Thyroid gland (tissue), 4 donors: ENCODE results near the gene ZNF160. TPM values are rescaled to one million over a fixed set of nuclear protein-coding genes. Genes with fewer than 3 reads are reported as not detected.
A peak's percentile ranks its signal among the peaks of the same experiment; 100 is the strongest.
"Not testable (repeated sequence)": the region's sequence is repeated elsewhere in the genome, so short reads cannot be mapped to it uniquely, and the experiment has no call there.

Source experiments
- DNase-seq, 2 donors: peaks; one replicate each; pipeline ENCODE4 v3.0.0-alpha.2; 2019
- H3K27ac ChIP-seq, 3 donors: fragments of 200-600 bp; sonication (generic); 1 replicate in 2 of 3; 2 replicates in 1 of 3; pipeline ENCODE4 v1.5.1; 2016 to 2019; ENCODE audit warnings: mild to moderate bottlenecking in 1 of 3, moderate library complexity in 1 of 3
- H3K27me3 ChIP-seq: fragments of 200-600 bp; sonication (generic); one replicate; pipeline ENCODE4 v1.5.1; 2019
- H3K36me3 ChIP-seq, 2 donors: fragments of 200-600 bp; sonication (generic); one replicate each; pipeline ENCODE4 v1.5.1; 2016 to 2019
- H3K4me1 ChIP-seq, 2 donors: fragments of 200-600 bp; sonication (generic); one replicate each; pipeline ENCODE4 v1.5.1; 2017 to 2019
- H3K4me3 ChIP-seq, 3 donors: fragments of 200-600 bp; sonication (generic); replicated peaks in 1 of 3; 1 replicate in 2 of 3; 2 replicates in 1 of 3; pipeline ENCODE4 v1.5.1; 2016; ENCODE audit warnings: mild to moderate bottlenecking in 1 of 3
- H3K9me3 ChIP-seq: fragments of 200-600 bp; sonication (generic); one replicate; pipeline ENCODE4 v1.5.1; 2017
- POLR2A ChIP-seq, 2 donors: fragments of 450-650 bp; IDR thresholded peaks; one replicate each; pipeline ENCODE4 v1.6.1; 2017; ENCODE audit warnings: antibody characterized with exemption in 2 of 2, mild to moderate bottlenecking in 2 of 2, moderate library complexity in 1 of 2
- WGBS, 2 donors: methylation state at CpG; one replicate each; pipeline ENCODE4 v1.1.5; 2017; 5-methylcytosine and 5-hydroxymethylcytosine counted together
- intact Hi-C: fragments of 100-400 bp; cut with DNase I; formaldehyde crosslinking; loops from one replicate; pipeline ENCODE4 v1.15.1; 2023
- total RNA-seq, 4 donors: library from RNA; depleted of rRNA; stranded (reverse); fragments of >200 nt; gene quantifications; one replicate each; pipeline ENCODE4 v1.2.3, GENCODE V29; 2016
- TF ChIP-seq, protein P1 (sequence below), 6 experiments: fragments of 200-600 bp in 3 of 6; fragments of 450-650 bp in 3 of 6; sonication (generic) in 3 of 6; IDR thresholded peaks; one replicate each; pipeline ENCODE4 v1.5.1; 2016 to 2019; ENCODE audit warnings: antibody characterized with exemption in 6 of 6, mild to moderate bottlenecking in 2 of 6, inconsistent platforms in 1 of 6, moderate library complexity in 1 of 6

ZNF160 gene
- total RNA-seq, 4 donors from 2014 or later: 61.0 to 109 (median 81.4) TPM

DNA sequence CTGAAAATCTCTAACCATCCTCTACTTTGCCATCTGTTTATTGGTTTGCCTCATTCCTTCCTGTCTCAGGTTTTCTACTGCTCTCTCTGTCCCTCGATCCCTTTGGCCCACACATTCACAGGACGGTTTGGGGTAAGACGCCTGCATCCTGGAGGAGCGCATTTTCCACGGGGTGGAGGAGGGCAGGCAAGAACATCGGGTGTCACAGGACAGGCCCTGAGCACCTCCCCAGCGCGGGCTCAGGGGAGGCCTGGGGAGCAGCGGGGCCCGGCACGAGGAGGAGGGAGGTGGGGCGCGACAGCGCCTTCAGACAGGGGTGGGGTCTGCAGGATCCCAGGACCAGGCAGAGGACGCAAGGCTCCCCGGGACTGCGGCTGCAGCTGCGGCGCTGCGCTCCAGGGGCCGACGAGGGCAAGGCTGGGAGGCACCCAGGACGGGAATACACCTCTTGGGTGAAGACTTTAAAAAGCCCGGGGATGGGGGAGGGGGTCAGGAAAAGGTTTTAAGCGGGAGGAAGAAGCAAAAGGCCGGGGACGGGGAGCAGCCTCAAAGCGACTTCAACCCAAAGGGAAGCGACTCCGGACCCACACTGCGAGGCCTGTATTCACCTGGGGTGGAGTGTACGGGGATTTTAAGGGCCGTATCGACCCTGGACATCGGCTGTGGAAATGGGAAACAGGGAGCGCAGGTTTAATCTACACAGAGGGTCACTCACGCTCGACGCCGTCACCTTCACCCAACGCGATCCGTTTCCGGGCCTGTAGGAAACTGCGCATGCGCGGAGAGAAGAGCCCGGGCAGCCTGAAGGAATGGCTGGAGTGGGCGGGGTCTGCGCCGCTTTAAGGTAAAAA, 29.1 kb upstream of the ZNF160 start, which contains the start of gene ZNF415:
Gene ZNF415 (minus strand): TSS at position 770 of the 851 bp plus-strand sequence. CDS start 10,234 bp downstream, outside the sequence.
- intact Hi-C loops: no loop called here
- Histone ChIP-seq H3K4me3 (peak within 1 kb of the TSS; percentile 46 to 67 (median 47)), H3K9me3 (no peaks in the 10 kb centered on the region), H3K4me1 (peaks cover 10 to 15% of the 10 kb centered on the region in 2 donors), H3K36me3 (no peaks in the 10 kb centered on the region), H3K27me3 (no peaks in the 10 kb centered on the region), H3K27ac (peak within 1 kb of the TSS; percentile 51 to 74 (median 56))
- 1 to 4% methylated on average over 39 to 50 of the region's 51 CpGs for WGBS, 2 donors
- TF ChIP-seq, protein P1, sequence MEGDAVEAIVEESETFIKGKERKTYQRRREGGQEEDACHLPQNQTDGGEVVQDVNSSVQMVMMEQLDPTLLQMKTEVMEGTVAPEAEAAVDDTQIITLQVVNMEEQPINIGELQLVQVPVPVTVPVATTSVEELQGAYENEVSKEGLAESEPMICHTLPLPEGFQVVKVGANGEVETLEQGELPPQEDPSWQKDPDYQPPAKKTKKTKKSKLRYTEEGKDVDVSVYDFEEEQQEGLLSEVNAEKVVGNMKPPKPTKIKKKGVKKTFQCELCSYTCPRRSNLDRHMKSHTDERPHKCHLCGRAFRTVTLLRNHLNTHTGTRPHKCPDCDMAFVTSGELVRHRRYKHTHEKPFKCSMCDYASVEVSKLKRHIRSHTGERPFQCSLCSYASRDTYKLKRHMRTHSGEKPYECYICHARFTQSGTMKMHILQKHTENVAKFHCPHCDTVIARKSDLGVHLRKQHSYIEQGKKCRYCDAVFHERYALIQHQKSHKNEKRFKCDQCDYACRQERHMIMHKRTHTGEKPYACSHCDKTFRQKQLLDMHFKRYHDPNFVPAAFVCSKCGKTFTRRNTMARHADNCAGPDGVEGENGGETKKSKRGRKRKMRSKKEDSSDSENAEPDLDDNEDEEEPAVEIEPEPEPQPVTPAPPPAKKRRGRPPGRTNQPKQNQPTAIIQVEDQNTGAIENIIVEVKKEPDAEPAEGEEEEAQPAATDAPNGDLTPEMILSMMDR (IDR thresholded peaks at IDR 0.05): no peak
- peak in 1 of 2 donors; percentile 69 for TF ChIP-seq POLR2A (IDR thresholded peaks at IDR 0.05)
- DNase-seq: peak; percentile 88 to 91

DNA sequence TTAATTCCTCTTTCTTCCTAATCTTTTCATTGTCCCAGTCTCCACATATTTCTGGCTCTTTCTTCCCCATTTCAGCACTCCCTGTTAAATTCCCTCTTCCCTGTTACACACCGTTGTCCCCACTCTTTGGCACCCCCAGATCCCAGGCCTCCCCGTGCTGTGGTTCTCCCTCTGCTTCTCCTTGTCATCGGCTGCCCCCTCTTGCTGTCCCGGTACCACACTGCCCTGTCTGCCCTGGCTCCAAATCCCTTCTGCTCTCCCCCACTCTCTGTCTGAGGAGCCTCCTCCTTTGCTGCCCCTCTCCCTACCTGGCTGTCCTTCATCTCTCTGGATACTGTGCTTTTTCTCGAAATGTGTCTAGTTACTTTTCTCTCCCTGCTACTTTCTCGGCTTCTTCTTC, 28.5 kb upstream of the ZNF160 start:
- Histone ChIP-seq H3K36me3 (no peaks in the 10 kb centered on the region), H3K4me1 (peaks cover 10 to 15% of the 10 kb centered on the region in 2 donors), H3K4me3 (peak overlapping the region in 1 of 3 donors; percentile 67), H3K27me3 (no peaks in the 10 kb centered on the region), H3K9me3 (no peaks in the 10 kb centered on the region), H3K27ac (no peak overlapping the region)
- WGBS, 2 donors: 39 to 56% methylated on average over 6 of the region's 6 CpGs
- TF ChIP-seq POLR2A (IDR thresholded peaks at IDR 0.05): no peak
- TF ChIP-seq, protein P1 (IDR thresholded peaks at IDR 0.05): no peak
- intact Hi-C loops: no loop called here
- DNase-seq: no peak

DNA sequence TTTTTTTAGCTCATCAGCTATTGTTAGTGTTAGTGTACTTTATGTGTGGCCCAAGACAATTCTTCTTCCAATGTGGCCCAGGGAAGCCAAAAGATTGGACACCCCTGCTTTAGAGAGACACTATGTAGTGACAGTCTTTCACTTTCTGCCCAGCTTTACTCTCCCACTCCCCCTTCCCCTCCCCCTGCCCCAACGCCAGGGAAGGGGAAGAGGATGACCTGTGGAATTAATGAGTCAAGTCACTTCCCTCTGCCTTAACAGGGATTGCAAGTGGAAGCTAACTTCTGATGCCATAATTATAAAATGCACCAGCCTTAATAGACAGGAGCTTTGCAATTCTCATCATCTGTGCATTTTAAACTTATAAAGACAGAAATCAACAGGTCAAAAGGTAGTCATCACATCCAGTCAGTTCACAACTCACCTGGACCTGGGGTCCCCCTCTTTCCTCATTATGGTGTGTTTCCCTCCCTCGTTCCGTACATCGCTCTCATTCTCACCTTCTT, 27.9 kb upstream of the ZNF160 start:
- Histone ChIP-seq H3K9me3 (no peaks in the 10 kb centered on the region), H3K36me3 (no peaks in the 10 kb centered on the region), H3K4me3 (no peak overlapping the region), H3K27ac (no peak overlapping the region), H3K4me1 (peaks cover 10 to 15% of the 10 kb centered on the region in 2 donors), H3K27me3 (no peaks in the 10 kb centered on the region)
- TF ChIP-seq POLR2A (IDR thresholded peaks at IDR 0.05): no peak
- TF ChIP-seq, protein P1 (IDR thresholded peaks at IDR 0.05): no peak
- intact Hi-C loops: no loop called here
- WGBS, 2 donors: 79 to 85% methylated on average over 4 of the region's 4 CpGs
- no peak for DNase-seq

DNA sequence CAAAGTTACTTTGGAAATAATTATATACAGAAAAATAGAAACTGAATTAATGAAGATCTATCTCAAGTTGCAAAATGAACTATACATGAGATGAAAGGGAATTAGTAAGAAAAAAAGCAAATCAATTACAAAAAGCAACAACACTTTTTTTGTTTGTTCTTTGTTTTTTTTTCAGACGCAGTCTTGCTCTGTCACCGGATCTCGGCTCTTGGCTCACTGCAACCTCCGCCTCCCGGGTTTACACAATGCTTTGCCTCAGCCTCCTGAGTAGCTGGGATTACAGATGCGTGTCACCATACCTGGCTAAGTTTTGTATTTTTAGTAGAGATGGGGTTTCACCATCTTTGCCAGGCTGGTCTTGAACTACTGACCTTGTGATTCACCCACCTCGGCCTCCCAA, 27.3 kb upstream of the ZNF160 start:
- peak; percentile 55 to 69 for DNase-seq
- H3K36me3 ChIP-seq: no peaks in the 10 kb centered on the region
- no peaks in the 10 kb centered on the region for H3K9me3 ChIP-seq
- intact Hi-C loops: no loop called here
- H3K4me1 ChIP-seq: peaks cover 10 to 15% of the 10 kb centered on the region in 2 donors
- no peak overlapping the region for H3K4me3 ChIP-seq
- WGBS, 2 donors: 26 to 35% methylated on average over 7 of the region's 7 CpGs
- H3K27me3 ChIP-seq: no peaks in the 10 kb centered on the region
- no peak for TF ChIP-seq POLR2A (IDR thresholded peaks at IDR 0.05)
- TF ChIP-seq, protein P1 (IDR thresholded peaks at IDR 0.05): no peak
- no peak overlapping the region for H3K27ac ChIP-seq

DNA sequence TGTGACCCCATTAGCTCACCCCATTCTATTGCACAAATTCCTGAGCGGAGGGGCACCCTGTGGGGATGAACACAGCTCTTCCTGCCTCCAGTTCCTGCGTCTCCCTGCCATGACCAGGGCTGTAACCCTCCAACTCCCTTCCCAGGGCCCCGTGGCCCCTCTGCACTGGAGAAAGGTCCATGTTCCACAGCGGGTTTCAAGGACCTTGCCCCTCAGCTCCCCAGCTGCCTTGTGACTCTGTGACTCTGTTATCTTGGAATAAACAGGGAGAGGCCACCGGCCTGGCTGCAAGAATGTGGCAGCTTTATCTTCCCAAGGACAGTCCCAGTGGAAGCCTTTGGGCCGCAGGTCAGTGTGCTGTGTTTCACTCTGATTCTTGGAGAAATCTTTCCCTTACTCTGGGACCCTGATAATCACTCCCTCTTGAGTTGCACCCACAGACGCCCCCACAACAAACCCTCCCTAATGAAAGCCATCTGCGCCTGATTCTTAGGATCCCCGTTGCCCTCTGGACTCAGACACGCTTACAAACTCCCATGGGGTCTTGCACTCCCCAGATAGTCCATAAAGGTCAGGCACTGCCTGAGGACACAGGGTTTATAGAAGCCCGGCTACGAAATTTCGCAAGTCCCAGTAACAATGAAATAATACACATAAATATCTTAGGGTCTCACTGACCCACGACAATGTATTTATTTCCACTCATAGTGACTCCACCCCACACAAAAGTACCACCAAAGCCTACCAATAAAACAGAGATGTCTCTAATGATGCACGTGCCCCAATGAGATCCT, 23.7 kb upstream of the ZNF160 start:
- H3K4me3 ChIP-seq, H3K27ac ChIP-seq, H3K36me3 ChIP-seq, intact Hi-C loops, DNase-seq, H3K27me3 ChIP-seq, H3K9me3 ChIP-seq: not testable (repeated sequence)
- 87 to 90% methylated on average over 8 to 9 of the region's 15 CpGs for WGBS, 2 donors
- peaks cover 9 to 14% of the 10 kb centered on the region in 2 donors for H3K4me1 ChIP-seq
